ENCODE measurements around the gene NXN.
A peak's percentile ranks its signal among the peaks of the same experiment; 100 is the strongest.
"Not testable (repeated sequence)": the region's sequence is repeated elsewhere in the genome, so short reads cannot be mapped to it uniquely, and the experiment has no call there.

Gene NXN

GRCh38 chr17:753418-753817 lies 226.2 kb downstream of the NXN start:
- DNase-seq (ENCODE audit: insufficient read length) (no peak), FAIRE-seq (no peak)
- TF ChIP-seq TAF1 (IDR thresholded peaks at IDR 0.05; ENCODE audit: borderline replicate concordance, low read depth, low read length) (no peak), POLR2AphosphoS5 (IDR thresholded peaks at IDR 0.05; ENCODE audit: low read depth, low read length) (no peak), POLR2A (IDR thresholded peaks at IDR 0.05; ENCODE audit: low read depth, low read length) (no peak)

- FAIRE-seq (no peak), DNase-seq (ENCODE audit: insufficient read length) (peak; percentile 31)
- TF ChIP-seq POLR2A (IDR thresholded peaks at IDR 0.05; ENCODE audit: low read depth, low read length), result no peak
- no peak for TF ChIP-seq POLR2AphosphoS5 (IDR thresholded peaks at IDR 0.05; ENCODE audit: low read depth, low read length)
- TF ChIP-seq TAF1 (IDR thresholded peaks at IDR 0.05; ENCODE audit: borderline replicate concordance, low read depth, low read length), result no peak
Observed at GRCh38 chr17:752620-753219, 226.9 kb downstream of the NXN start.

GRCh38 chr17:752002-752619 lies 227.5 kb downstream of the NXN start, which contains the start of gene GEMIN4:
Gene GEMIN4, minus strand, starts transcription at chr17:752264. Its CDS starts 122 bp downstream, at chr17:752142.
- peak; percentile 98 for DNase-seq (ENCODE audit: insufficient read length)
- peak; percentile 92 for FAIRE-seq
- TF ChIP-seq POLR2A (IDR thresholded peaks at IDR 0.05; ENCODE audit: low read depth, low read length) (peak; percentile 87), POLR2AphosphoS5 (IDR thresholded peaks at IDR 0.05; ENCODE audit: low read depth, low read length) (peak; percentile 72), TAF1 (IDR thresholded peaks at IDR 0.05; ENCODE audit: borderline replicate concordance, low read depth, low read length) (0 out of 2 replicates have a peak, but pooled peaks have one; percentile 45)

GRCh38 chr17:751269-752001 lies 228.1 kb downstream of the NXN start:
- DNase-seq (ENCODE audit: insufficient read length) (peak; percentile 48), FAIRE-seq (no peak)
- TF ChIP-seq POLR2AphosphoS5 (IDR thresholded peaks at IDR 0.05; ENCODE audit: low read depth, low read length) (peak; percentile 33; the same call in 1 of the 2 replicates), TAF1 (IDR thresholded peaks at IDR 0.05; ENCODE audit: borderline replicate concordance, low read depth, low read length) (no peak), POLR2A (IDR thresholded peaks at IDR 0.05; ENCODE audit: low read depth, low read length) (no peak)

GRCh38 chr17:750431-751037 lies 229.0 kb downstream of the NXN start:
- FAIRE-seq (no peak), DNase-seq (ENCODE audit: insufficient read length) (no peak)
- TF ChIP-seq POLR2AphosphoS5 (IDR thresholded peaks at IDR 0.05; ENCODE audit: low read depth, low read length) (no peak), POLR2A (IDR thresholded peaks at IDR 0.05; ENCODE audit: low read depth, low read length) (no peak), TAF1 (IDR thresholded peaks at IDR 0.05; ENCODE audit: borderline replicate concordance, low read depth, low read length) (no peak)

- DNase-seq (ENCODE audit: insufficient read length); FAIRE-seq: not testable (repeated sequence)
Observed at GRCh38 chr17:749359-749758, 230.2 kb downstream of the NXN start.
